HEK293 (cell line): ENCODE measurements around the gene C2.

Source experiments
- ATF2 ChIP-seq: fragments of 450-650 bp; formaldehyde crosslinking; IDR thresholded peaks from 2 replicates; pipeline ENCODE4 v1.5.1; 2016; ENCODE audit warnings: missing biosample characterization, missing genetic modification characterization, low read depth
- CTCF ChIP-seq: fragments of 450-650 bp; formaldehyde crosslinking; IDR thresholded peaks from 2 replicates; pipeline ENCODE4 v1.5.1; 2016; ENCODE audit warnings: missing biosample characterization, missing genetic modification characterization
- PRDM1 ChIP-seq: fragments of 450-650 bp; formaldehyde crosslinking; IDR thresholded peaks from 2 replicates; pipeline ENCODE4; 2016; ENCODE audit warnings: missing biosample characterization, missing genetic modification characterization
- ZNF221 ChIP-seq: fragments of 450-650 bp; formaldehyde crosslinking; IDR thresholded peaks from 2 replicates; pipeline ENCODE4 v1.5.1; 2017; ENCODE audit warnings: missing biosample characterization, missing genetic modification characterization, borderline replicate concordance
- ZNF302 ChIP-seq: fragments of 450-650 bp; formaldehyde crosslinking; IDR thresholded peaks from 2 replicates; pipeline ENCODE4 v1.5.1; 2016; ENCODE audit warnings: missing biosample characterization, missing genetic modification characterization, low read depth
- ZNF561 ChIP-seq: fragments of 450-650 bp; IDR thresholded peaks from 2 replicates; pipeline ENCODE4 v1.5.1; 2018; ENCODE audit warnings: missing biosample characterization, missing genetic modification characterization, borderline replicate concordance
- ZSCAN18 ChIP-seq: fragments of 450-650 bp; formaldehyde crosslinking; IDR thresholded peaks from 2 replicates; pipeline ENCODE4 v1.5.1; 2016; ENCODE audit warnings: missing biosample characterization, missing genetic modification characterization

- TF ChIP-seq ZSCAN18 (tag by site-specific recombination) (no peak), ZNF221 (tag by site-specific recombination) (no peak), PRDM1 (tag by site-specific recombination) (no peak), CTCF (tag by site-specific recombination) (peak; percentile 77), ZNF561 (tag by site-specific recombination) (no peak), ZNF302 (tag by site-specific recombination) (no peak), ATF2 (no peak)
Observed at GRCh38 chr6:31952140-31952805, 24.8 kb downstream of the C2 start.
